SK-N-MC (cell line): ENCODE measurements around the gene NIPBL.
"Not testable (repeated sequence)": the region's sequence is repeated elsewhere in the genome, so short reads cannot be mapped to it uniquely, and the experiment has no call there.

Source experiments
- DNase-seq: peaks from one replicate; pipeline ENCODE4 v3.0.0-alpha.2; 2011; ENCODE audit warnings: low read depth, low spot score
- H3K27ac ChIP-seq: fragments of 200-600 bp; sonication (generic); 2 replicates; pipeline ENCODE4 v1.5.1; 2016; ENCODE audit warnings: mixed run types
- H3K36me3 ChIP-seq: fragments of 200-600 bp; sonication (generic); 2 replicates; pipeline ENCODE4 v1.6.1; 2017; ENCODE audit warnings: antibody characterized with exemption, low read length, mixed read lengths; ENCODE audit not compliant: insufficient read depth
- H3K4me3 ChIP-seq: fragments of 200-600 bp; sonication (generic); 2 replicates; pipeline ENCODE4 v1.5.1; 2016
- H3K9ac ChIP-seq: fragments of 200-600 bp; sonication (generic); 2 replicates; pipeline ENCODE4 v1.8.0; 2017; ENCODE audit warnings: mixed run types, mixed read lengths; ENCODE audit not compliant: insufficient read length
- H3K9me3 ChIP-seq: fragments of 200-600 bp; sonication (generic); 2 replicates; pipeline ENCODE4 v1.6.1; 2017; ENCODE audit warnings: low read depth, mild to moderate bottlenecking, antibody characterized with exemption, low read length, moderate library complexity, mixed read lengths
- EZH2 ChIP-seq: fragments of 200-600 bp; sonication (generic); IDR thresholded peaks from one replicate; pipeline ENCODE4 v1.6.1; 2017; ENCODE audit warnings: antibody characterized with exemption
- FOXP2 ChIP-seq: optimal IDR thresholded peaks from 2 replicates; pipeline ENCODE3; 2011; ENCODE audit warnings: mild to moderate bottlenecking, moderate library complexity; ENCODE audit not compliant: insufficient read depth; ENCODE audit errors: extremely low read length, control extremely low read depth
- POLR2AphosphoS5 ChIP-seq: IDR thresholded peaks from 2 replicates; pipeline ENCODE4 v1.6.1; 2012; ENCODE audit warnings: mild to moderate bottlenecking, low read depth, low read length, borderline replicate concordance

NIPBL gene

GRCh38 chr5:37063739-37064138 lies 187.2 kb downstream of the NIPBL start:
- Histone ChIP-seq H3K36me3 (peaks cover 57% of the 10 kb centered on the region), H3K9ac (no peak overlapping the region), H3K4me3 (no peak overlapping the region), H3K9me3 (no peaks in the 10 kb centered on the region), H3K27ac (no peak overlapping the region)
- DNase-seq, result no peak
- TF ChIP-seq EZH2 (no peak), FOXP2 (no peak), POLR2AphosphoS5 (no peak)

GRCh38 chr5:37064442-37064841 lies 187.9 kb downstream of the NIPBL start:
- TF ChIP-seq FOXP2 (no peak), EZH2 (no peak), POLR2AphosphoS5 (no peak)
- H3K9ac ChIP-seq, result no peak overlapping the region
- no peak overlapping the region for H3K27ac ChIP-seq
- no peak overlapping the region for H3K4me3 ChIP-seq
- peaks cover 53% of the 10 kb centered on the region for H3K36me3 ChIP-seq
- no peaks in the 10 kb centered on the region for H3K9me3 ChIP-seq
- no peak for DNase-seq

- Histone ChIP-seq H3K4me3 (no peak overlapping the region), H3K27ac (no peak overlapping the region), H3K36me3 (peaks cover 2% of the 10 kb centered on the region; the same call in 1 of the 2 replicates), H3K9ac (no peak overlapping the region), H3K9me3 (no peaks in the 10 kb centered on the region)
- no peak for DNase-seq
- no peak for TF ChIP-seq FOXP2
- no peak for TF ChIP-seq EZH2
- TF ChIP-seq POLR2AphosphoS5, result no peak
Measured at GRCh38 chr5:37071487-37071886, 194.9 kb downstream of the NIPBL start.

- no peak overlapping the region for H3K9ac ChIP-seq
- H3K27ac ChIP-seq, result no peak overlapping the region
- DNase-seq, result no peak
- H3K4me3 ChIP-seq, result no peak overlapping the region
- H3K36me3 ChIP-seq, result no peaks in the 10 kb centered on the region
- no peaks in the 10 kb centered on the region for H3K9me3 ChIP-seq
- TF ChIP-seq POLR2AphosphoS5, result no peak
- TF ChIP-seq FOXP2, result no peak
- no peak for TF ChIP-seq EZH2
Measured at GRCh38 chr5:37071901-37072581, 195.5 kb downstream of the NIPBL start.

- DNase-seq, result no peak
- peaks cover 8% of the 10 kb centered on the region for H3K36me3 ChIP-seq
- H3K27ac ChIP-seq, result no peak overlapping the region
- no peaks in the 10 kb centered on the region for H3K9me3 ChIP-seq
- no peak overlapping the region for H3K4me3 ChIP-seq
- H3K9ac ChIP-seq, result no peak overlapping the region
- TF ChIP-seq EZH2 (no peak), FOXP2 (no peak), POLR2AphosphoS5 (no peak)
Measured at GRCh38 chr5:37075399-37075950, 198.9 kb downstream of the NIPBL start.

GRCh38 chr5:37077146-37077545 lies 200.6 kb downstream of the NIPBL start:
- Histone ChIP-seq H3K27ac (no peak overlapping the region), H3K36me3 (peaks cover 8% of the 10 kb centered on the region), H3K9me3 (no peaks in the 10 kb centered on the region), H3K9ac (no peak overlapping the region), H3K4me3 (no peak overlapping the region)
- TF ChIP-seq FOXP2 (no peak), POLR2AphosphoS5 (no peak), EZH2 (no peak)
- DNase-seq, result no peak

GRCh38 chr5:37080697-37081096 lies 204.1 kb downstream of the NIPBL start:
- Histone ChIP-seq H3K27ac (no peak overlapping the region), H3K4me3 (no peak overlapping the region), H3K36me3 (peaks cover 8% of the 10 kb centered on the region), H3K9me3 (no peaks in the 10 kb centered on the region), H3K9ac (no peak overlapping the region)
- TF ChIP-seq FOXP2 (no peak), EZH2 (no peak), POLR2AphosphoS5 (no peak)
- no peak for DNase-seq

- H3K9ac ChIP-seq, H3K4me3 ChIP-seq, DNase-seq, H3K36me3 ChIP-seq, H3K9me3 ChIP-seq, H3K27ac ChIP-seq: not testable (repeated sequence)
Measured at GRCh38 chr5:37082977-37083376, 206.4 kb downstream of the NIPBL start.

- H3K9ac ChIP-seq, H3K9me3 ChIP-seq: not testable (repeated sequence)
Measured at GRCh38 chr5:37086026-37086425, 209.5 kb downstream of the NIPBL start.

More at GRCh38 chr5:37086026-37086425, 209.5 kb downstream of the NIPBL start:
- H3K27ac ChIP-seq, H3K4me3 ChIP-seq, H3K36me3 ChIP-seq, DNase-seq: not testable (repeated sequence)
